SW 1271 (cell line): ENCODE data around the gene LTBP4.
"Not testable (repeated sequence)": the region's sequence is repeated elsewhere in the genome, so short reads cannot be mapped to it uniquely, and the experiment has no call there.

Source experiments
- DNase-seq, 2 experiments: peaks; one replicate each; lab custom pipeline; 2025; lab: John Stamatoyannopoulos, UW

LTBP4 gene

DNA sequence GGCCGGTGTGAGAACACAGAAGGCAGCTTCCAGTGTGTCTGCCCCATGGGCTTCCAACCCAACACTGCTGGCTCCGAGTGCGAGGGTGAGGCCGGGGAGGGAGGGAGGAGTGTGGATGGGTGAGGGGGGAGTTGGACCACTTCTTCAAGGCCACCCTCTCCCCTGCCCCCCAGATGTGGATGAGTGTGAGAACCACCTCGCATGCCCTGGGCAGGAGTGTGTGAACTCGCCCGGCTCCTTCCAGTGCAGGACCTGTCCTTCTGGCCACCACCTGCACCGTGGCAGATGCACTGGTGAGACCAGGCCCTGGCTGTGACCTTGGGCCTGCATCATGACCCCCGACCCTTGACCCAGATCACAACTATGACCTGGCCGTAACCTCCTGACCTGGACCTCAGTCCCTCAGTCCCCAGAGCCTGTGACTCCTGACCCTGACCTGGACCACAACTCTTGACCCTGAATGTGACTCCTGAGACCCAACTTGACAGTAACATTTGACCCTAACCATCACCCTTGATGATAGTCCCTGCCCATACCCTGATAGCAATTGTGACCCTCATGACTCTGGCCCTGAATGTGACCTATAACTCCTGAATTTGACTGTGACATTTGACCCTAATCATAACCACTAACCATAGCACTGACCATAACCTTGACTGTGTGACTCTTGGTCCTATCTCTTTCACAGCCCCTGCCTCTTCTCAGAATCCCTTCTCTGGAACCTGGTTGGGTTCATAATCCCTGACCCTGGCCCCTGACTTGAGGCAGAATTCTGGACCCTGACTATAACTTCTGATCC is 10.9 kb downstream of the LTBP4 start:
- no peak for DNase-seq

DNA sequence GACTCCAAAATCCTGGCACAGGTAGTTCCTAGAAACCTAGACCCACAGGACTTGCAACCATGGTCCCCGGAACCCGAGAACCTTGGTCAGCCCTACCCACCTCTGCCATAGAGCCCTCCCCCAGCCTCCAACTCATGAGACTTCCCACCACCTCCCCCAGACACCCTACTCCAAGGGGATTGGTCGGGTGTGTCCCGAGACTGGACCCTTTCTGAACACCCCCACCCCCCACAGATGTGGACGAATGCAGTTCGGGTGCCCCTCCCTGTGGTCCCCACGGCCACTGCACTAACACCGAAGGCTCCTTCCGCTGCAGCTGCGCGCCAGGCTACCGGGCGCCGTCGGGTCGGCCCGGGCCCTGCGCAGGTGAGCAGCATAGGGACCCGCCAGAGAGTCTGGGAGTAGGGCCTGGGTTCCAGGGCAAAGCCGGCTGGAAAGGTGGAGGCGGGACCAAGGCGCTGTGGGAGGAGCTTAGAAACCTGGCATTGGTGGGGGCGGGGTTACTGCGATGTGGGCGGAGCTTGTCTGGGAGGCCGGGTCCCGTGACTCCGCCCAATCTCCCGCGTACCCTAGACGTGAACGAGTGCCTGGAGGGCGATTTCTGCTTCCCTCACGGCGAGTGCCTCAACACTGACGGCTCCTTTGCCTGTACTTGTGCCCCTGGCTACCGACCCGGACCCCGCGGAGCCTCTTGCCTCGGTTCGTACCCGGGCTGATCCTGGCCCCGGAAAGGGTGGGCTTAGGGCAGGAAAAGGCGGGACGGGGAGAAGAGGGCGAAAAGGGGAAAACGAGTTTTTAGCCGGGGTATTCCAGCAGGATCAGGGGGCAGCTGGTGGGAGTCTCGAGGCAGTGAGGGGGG is 11.9 kb downstream of the LTBP4 start:
- DNase-seq: peak in 1 of 2 experiments; percentile 70

DNA sequence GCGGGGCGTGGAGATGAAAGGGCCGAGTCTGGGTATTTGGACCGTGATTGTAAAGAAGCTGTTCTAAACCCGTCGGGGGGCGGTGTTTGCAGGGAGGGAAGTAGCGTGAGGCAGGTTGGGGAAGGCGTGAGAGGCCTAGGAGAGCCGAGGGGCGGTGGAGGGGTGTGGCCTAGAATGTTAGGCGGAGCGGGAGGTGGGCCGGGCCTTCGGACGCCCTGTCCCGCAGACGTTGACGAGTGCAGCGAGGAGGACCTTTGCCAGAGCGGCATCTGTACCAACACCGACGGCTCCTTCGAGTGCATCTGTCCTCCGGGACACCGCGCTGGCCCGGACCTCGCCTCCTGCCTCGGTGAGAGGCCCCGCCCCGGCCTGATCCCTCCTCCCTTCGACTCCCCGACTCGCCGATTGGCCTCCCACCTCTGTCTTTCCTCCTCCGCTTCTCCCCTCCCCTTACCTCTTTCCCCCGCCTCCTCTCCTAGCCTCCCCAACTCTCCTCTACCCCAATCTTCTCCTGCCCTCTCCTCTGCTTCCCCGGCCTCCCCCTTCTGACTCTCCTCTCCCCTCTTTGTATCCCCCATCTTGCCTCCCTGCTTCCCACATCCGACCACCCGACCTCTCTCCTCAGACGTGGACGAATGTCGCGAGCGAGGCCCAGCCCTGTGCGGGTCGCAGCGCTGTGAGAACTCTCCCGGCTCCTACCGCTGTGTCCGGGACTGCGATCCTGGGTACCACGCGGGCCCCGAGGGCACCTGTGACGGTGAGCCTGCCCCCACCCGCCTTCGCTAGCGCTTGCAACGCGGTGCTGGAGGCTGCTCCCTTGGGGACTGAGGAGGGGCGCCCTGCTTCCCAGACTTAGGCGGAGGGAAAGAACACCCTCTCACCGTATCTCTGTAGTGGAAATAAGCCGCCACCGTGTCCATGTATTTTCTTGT is 12.8 kb downstream of the LTBP4 start:
- DNase-seq: peak; percentile 79 to 92

DNA sequence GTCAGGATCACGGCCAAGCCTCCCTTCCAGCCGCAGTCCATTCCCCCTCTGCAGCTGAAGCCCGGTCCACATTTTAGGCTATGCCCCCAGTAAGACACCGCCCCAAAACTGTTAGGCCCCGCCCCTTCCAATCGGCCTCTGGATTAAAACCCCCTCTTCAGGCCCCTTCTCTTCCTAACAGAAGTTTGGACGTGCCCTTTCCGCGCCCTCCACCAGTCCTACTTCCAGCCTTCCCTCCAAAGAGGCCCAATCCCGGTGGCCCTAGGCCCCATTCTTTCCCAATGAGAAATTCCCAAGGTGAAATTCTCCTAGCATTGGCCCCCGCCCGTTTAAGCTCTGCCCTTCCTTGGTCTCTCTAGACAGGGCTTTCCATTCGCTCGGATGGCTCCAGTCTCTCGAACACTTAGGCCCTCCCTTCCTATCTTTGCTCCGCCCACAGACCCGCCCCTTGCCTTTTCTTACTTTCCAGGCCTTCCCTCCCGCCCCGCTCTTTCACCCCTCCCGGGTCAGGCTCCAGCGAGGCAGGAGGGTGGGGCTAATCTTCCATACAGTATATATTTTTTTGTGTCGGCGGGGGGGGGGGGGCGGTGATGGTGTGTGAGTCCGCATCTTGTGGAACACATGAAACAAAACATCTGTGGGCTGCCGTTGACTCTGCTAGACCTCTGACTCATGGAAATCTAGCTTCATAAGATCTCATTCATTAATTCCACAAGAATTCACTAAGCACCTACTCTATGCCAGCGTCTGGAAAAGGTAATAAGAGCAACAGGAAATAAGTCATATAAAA is 13.6 kb downstream of the LTBP4 start:
- peak in 1 of 2 experiments; percentile 53 for DNase-seq

DNA sequence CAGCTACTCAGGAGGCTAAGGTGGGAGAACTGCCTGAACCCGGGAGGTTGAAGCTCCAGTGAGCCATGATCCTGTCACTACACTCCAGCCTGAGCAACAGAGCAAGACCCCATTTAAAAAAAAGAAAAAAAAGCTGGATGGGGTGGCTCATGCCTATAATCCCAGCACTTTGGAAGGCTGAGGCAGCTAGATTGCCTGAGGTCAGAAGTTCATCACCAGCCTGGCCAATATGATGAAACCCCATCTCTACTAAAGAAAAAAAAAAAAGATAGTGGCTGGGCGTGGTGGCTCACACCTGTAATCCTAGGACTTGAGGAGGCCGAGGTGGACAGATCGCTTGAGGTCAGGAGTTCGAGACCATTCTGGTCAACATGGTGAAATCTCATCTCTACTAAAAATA is 15.0 kb downstream of the LTBP4 start:
- no peak for DNase-seq

DNA sequence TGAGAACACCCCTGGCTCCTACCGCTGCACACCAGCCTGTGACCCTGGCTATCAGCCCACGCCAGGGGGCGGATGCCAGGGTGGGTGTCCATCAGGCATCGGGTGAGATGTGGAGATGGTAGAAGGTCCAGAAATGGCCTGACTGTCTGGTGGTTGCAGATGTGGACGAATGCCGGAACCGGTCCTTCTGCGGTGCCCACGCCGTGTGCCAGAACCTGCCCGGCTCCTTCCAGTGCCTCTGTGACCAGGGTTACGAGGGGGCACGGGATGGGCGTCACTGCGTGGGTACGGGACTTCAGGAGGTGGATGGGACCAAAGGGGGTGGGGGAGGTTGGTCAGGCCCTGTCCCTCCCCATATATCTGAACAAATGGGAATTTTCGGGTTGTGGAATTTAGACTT is 15.8 kb downstream of the LTBP4 start:
- DNase-seq: no peak

DNA sequence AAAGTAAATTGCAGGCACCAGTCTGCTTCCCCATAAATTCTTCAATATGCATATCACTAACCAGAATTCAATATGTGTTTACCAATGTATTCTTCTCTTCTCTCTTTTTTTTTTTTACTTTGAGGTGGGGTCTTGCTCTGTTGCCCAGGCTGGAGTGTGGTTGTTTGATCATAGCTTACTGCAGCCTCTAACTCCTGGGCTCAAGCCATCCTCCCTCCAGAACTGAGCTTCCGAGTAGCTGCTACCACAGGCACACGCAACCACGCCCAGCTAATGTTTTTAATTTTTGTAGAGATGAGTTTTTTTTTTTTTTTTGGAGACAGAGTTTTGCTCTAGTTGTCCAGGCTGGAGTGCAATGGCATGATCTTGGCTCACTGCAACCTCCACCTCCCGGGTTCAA is 16.8 kb downstream of the LTBP4 start:
- DNase-seq: no peak

DNA sequence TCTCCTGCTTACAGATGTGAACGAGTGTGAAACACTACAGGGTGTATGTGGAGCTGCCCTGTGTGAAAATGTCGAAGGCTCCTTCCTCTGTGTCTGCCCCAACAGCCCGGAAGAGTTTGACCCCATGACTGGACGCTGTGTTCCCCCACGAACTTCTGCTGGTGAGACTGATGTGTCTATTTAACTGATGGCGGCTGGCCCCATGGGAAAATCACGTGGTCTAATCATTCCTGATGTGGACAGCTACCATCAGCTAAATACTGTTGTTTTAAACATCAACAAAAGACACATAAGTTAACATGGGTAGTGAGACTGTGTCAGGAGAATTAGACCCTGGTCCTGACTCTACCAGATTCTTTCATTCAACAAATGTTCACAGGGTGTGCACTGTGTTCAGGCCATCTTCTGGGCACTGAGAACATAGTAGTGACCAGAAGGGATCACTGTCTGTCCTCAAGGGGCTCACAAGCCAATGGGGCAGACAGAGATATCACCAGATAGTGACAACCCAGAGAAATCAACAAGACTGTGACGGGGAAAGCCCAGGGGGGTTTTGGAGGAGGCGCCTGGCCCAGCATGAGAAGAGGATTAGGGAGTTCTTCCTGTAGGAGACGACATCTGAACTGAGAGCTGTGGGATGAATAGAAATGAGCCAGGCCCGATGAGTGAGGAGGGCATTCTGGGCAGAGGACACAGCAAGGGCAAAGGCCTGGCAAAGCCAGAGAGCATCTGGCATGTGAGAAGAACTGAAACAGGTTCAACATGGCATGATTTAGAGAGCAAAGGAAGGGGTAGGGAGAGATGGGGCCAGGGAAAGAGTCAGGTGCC is 18.4 kb downstream of the LTBP4 start:
- DNase-seq: no peak

DNA sequence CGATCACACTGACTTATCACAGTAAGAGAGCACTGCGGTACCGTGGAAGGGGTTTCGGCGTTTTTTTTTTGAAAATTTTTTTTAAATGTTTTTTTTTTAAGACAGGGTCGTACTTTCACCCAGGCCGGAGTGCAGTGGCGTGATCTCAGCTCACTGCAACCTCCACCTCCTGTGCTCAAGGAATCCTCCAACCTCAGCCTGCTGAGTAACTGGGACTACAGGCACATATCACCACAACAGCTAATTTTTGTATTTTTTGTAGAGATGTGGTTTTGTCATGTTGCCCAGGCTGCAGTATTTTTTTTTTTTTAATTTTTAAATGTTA is 19.0 kb downstream of the LTBP4 start:
- no peak for DNase-seq

DNA sequence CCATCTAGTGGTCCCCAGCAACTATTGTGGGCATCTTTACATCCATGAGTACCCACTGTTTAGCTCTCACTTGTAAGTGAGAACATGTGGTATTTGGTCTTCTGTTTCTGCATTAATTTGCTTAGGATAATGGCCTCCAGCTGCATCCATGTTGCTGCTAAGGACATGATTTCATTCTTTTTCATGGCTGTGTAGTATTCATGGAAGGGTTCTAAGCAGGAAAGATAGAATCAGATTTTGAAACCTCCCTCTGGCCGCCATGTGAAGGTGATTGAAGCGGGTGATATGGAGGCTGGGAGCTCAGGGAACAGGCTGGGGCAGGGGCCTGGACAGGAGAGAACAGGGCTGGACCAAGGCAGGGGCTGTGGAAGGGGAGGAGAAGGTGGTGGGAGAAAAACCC is 20.1 kb downstream of the LTBP4 start:
- DNase-seq: no peak

DNA sequence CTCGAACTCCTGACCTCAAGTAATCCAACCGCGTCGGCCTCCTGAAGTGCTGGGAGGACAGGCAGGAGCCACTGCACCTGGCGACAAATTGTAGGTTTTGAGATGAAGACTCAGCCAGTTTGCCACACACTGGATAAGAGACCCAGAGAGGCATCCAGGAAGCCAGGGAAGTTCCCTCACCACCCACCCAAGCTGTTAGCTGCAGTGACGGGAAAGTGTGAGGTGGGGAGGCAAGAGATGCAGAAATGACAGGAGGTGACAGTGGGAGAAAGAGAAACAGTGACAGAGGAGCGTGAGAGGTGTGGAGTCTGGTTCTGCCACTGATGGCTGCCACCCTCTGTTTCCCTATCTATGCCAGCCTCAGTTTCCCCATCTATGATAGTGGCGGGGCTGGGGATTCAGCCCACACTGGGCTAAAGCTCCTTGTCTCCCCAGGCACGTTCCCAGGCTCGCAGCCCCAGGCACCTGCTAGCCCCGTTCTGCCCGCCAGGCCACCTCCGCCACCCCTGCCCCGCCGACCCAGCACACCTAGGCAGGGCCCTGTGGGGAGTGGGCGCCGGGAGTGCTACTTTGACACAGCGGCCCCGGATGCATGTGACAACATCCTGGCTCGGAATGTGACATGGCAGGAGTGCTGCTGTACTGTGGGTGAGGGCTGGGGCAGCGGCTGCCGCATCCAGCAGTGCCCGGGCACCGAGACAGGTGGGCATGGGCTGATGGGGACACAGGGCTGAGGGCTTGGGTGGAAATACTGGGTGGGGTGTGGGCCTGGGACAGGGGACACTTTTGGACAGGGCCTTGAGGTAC is 21.0 kb downstream of the LTBP4 start:
- no peak for DNase-seq

DNA sequence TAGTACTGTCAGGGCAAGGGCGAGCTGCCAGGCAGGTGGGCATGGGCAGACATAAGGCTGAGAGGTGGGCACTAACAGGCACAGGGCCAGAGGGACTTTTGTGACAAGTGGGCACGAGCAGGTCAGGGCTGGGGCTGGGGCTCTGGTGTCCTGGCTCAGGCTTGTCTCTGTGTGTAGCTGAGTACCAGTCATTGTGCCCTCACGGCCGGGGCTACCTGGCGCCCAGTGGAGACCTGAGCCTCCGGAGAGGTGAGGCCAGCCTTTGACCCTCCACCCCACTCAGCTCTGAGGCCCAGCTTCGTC is 21.6 kb downstream of the LTBP4 start:
- DNase-seq: no peak

DNA sequence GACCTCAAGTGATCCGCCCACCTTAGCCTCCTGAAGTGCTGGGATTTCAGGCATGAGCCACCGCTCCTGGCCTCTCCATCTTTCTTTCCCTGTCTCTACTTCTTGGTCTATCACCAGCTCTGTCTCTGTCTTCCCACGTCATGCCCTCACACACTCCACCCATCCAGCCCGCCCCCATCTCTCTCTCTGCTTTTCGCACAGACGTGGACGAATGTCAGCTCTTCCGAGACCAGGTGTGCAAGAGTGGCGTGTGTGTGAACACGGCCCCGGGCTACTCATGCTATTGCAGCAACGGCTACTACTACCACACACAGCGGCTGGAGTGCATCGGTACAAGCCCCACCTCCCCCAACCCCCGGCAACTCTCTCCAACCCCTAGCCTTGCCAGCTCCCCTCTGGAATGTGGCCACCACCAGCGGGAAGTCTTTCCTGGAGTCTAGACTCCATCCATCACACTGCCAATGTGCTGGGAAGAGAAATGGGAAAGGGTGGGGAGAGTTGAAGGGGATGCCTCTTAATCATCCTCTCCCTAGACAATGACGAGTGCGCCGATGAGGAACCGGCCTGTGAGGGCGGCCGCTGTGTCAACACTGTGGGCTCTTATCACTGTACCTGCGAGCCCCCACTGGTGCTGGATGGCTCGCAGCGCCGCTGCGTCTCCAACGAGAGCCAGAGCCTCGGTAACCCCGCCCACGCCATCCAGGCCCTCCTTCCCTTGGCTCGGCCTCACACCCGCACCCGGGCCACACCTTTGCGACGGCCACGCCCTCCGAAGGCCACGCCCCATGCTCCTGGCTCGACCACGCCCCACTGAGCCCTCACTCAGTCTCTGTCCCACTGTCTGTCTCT is 22.5 kb downstream of the LTBP4 start:
- no peak for DNase-seq

DNA sequence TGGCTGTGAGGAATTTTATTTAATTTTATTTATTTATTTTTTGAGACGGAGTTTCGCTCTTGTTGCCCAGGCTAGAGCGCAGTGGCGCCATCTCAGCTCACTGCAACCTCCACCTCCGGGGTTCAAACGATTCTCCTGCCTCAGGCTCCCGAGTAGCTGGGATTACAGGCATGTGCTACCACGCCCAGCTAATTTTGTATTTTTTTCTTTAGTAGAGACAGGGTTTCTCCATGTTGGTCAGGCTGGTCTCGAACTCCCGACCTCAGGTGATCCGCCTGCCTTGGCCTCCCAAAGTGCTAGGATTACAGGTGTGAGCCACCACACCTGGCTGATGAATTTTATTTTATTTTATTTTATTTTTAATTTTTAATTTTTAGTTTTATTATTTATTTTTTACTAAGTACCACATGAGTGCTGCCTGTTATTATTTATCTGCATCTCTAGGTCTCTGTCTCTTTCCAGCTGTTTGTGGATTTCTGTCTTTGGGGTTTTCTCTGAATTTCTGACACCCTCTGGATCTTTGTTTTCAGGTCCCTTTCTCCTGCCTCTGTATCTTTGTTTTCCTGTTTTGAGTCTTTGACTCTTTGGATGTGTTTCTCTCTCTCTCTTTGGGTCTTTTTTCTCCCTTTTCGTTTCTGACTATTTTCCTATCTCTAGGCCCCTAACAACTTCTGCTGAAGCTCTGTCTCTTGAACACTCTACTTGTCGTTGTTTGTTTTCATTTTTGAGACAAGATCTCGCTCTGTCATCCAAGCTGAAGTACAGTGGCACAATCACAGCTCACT is 23.4 kb downstream of the LTBP4 start:
- not testable (repeated sequence) for DNase-seq

DNA sequence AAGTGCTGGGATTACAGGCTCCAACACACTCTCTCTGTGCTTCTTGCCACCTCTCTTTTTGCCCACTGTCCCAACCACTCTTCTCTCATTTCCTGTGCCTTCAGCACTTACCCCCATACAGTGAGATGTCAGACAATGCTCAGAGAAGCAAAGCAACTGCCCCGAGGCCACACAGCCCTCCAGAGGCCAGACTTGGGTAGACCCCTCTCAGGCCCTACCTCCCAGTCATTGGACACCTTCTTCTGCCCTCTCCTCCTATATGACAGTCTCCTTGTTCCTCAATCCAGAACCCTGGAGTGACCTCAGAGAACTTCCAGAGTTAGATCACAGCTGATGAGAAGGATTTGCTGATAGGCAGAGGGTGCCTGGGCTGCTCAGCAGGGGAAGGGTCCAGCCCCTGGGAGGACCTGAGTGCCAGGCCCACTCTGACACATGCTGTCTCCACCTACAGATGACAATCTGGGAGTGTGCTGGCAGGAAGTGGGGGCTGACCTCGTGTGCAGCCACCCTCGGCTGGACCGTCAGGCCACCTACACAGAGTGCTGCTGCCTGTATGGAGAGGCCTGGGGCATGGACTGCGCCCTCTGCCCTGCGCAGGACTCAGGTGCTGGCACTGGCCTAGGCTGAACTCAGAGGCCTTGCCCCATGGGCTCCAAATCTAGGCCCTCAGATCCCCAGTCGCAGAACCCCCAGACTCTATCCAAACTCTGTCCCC is 24.4 kb downstream of the LTBP4 start:
- no peak for DNase-seq

DNA sequence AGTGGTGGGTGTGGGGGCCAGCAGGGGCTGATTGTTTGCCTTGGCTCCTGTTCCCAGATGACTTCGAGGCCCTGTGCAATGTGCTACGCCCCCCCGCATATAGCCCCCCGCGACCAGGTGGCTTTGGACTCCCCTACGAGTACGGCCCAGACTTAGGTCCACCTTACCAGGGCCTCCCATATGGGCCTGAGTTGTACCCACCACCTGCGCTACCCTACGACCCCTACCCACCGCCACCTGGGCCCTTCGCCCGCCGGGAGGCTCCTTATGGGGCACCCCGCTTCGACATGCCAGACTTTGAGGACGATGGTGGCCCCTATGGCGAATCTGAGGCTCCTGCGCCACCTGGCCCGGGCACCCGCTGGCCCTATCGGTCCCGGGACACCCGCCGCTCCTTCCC is 25.7 kb downstream of the LTBP4 start:
- DNase-seq: no peak

DNA sequence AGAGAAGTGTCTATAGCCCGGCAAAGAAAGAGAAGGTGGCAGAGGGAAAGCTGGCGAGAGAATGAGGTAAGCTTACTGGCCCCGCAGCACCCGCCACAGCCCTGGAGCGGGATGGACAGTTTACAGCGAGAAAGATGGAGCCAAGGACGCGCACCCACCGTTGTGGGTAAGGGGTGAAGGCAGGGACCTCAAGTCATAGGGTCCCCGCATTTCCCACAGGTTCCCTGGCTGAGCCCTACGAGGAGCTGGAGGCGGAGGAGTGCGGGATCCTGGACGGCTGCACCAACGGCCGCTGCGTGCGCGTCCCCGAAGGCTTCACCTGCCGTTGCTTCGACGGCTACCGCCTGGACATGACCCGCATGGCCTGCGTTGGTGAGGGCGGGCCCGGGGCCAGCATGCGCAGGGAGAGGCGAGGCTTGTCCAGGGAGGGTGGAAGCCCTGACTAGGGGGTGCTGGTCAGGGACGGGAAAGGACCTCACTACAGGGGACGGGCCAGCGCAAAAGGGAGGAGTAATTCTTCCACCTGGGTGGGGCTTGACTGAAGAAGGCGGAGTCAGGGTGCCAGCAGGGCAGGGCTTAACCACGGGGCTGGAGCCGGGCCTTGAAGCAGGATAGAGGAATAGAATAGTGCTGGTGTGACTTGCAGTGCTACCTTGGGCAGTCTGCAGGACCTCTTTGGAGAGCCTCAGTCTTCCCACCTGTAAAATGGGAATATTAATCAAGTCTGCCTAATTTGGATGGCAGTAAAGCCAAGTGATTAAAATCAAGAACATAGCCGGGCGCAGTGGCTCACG is 26.5 kb downstream of the LTBP4 start:
- no peak for DNase-seq
